Gastroesophageal sphincter (tissue), 3 donors: ENCODE measurements around the gene SNX25.

Source experiments
- CTCF ChIP-seq, 4 experiments: fragments of 200-600 bp in 2 of 4; fragments of 450-650 bp in 2 of 4; sonication (generic) in 1 of 4; IDR thresholded peaks; one replicate each; pipeline ENCODE4 v1.5.1; 2017 to 2019; ENCODE audit warnings: antibody characterized with exemption in 4 of 4, mild to moderate bottlenecking in 2 of 4, moderate library complexity in 2 of 4
- EP300 ChIP-seq: sonication (generic); formaldehyde crosslinking; IDR thresholded peaks from one replicate; pipeline ENCODE4 v1.6.1; 2017; ENCODE audit warnings: antibody characterized with exemption, mild to moderate bottlenecking
- POLR2A ChIP-seq, 2 donors: fragments of 450-650 bp; IDR thresholded peaks; one replicate each; pipeline ENCODE4 v1.6.1; 2017; ENCODE audit warnings: antibody characterized with exemption in 2 of 2, mild to moderate bottlenecking in 2 of 2, moderate library complexity in 1 of 2
- POLR2AphosphoS5 ChIP-seq: sonication (generic); formaldehyde crosslinking; IDR thresholded peaks from one replicate; pipeline ENCODE4 v1.6.1; 2017; ENCODE audit warnings: antibody characterized with exemption

- TF ChIP-seq CTCF (IDR thresholded peaks at IDR 0.05), result no peak
- no peak for TF ChIP-seq POLR2AphosphoS5
- TF ChIP-seq POLR2A (IDR thresholded peaks at IDR 0.05), result no peak
- TF ChIP-seq EP300, result no peak
Measured at GRCh38 chr4:185296665-185297460, 87.5 kb downstream of the SNX25 start.
